T-helper 1 cell treated with Interleukin-12 subunit alpha and Interleukin-12 subunit beta and Interleukin-4 antibody, amounts not matched to agents 30 μg/mL and 1 μg/mL, for 36 hours (primary cell): ENCODE data around the gene PALS1.

ENCODE experiments used
- H3K27ac Mint-ChIP-seq: one replicate; pipeline ENCODE4 v1.8.0; 2021; ENCODE audit warnings: mild to moderate bottlenecking, mixed read lengths
- H3K27me3 Mint-ChIP-seq: one replicate; pipeline ENCODE4 v1.8.0; 2021; ENCODE audit warnings: low read depth, mixed read lengths
- H3K36me3 Mint-ChIP-seq: one replicate; pipeline ENCODE4 v1.8.0; 2021; ENCODE audit warnings: low read depth, mixed read lengths
- H3K4me1 Mint-ChIP-seq: one replicate; pipeline ENCODE4 v1.8.0; 2021; ENCODE audit warnings: low read depth, mixed read lengths
- H3K4me3 Mint-ChIP-seq: one replicate; pipeline ENCODE4 v1.8.0; 2021; ENCODE audit warnings: mild to moderate bottlenecking, moderate library complexity, mixed read lengths
- H3K9me3 Mint-ChIP-seq: one replicate; pipeline ENCODE4 v1.8.0; 2021; ENCODE audit warnings: mixed read lengths

The PALS1 gene

DNA sequence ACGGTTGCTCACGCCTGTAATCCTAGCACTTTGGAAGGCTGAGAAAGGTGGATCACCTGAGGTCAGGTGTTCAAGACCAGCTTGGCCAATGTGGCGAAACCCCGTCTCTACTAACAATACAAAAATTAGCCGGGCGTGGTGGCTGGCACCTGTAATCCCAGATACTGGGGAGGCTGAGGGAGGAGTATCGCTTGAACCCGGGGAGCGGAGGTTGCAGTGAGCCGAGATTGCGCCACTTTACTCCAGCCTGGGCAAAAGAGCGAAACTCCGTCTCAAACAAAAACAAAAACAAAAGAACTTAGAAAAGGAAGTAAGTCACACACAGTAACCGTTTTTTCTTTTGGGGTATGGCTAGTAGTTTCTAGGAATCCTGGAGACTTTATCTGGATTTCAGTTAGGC lies 1.7 kb upstream of the PALS1 start:
- Mint-ChIP-seq H3K9me3 (no peaks in the 10 kb centered on the region), H3K4me1 (peaks cover 13% of the 10 kb centered on the region), H3K27ac (no peak overlapping the region), H3K27me3 (peaks cover 21% of the 10 kb centered on the region), H3K36me3 (no peaks in the 10 kb centered on the region), H3K4me3 (peak overlapping the region; percentile 89)

- Mint-ChIP-seq H3K4me1 (peaks cover 13% of the 10 kb centered on the region), H3K27me3 (peaks cover 21% of the 10 kb centered on the region), H3K4me3 (peak overlapping the region; percentile 89), H3K27ac (no peak overlapping the region), H3K9me3 (no peaks in the 10 kb centered on the region), H3K36me3 (no peaks in the 10 kb centered on the region)
These were observed 885 bp upstream of the PALS1 start for GRCh38 chr14:67240168-67240932.

- Mint-ChIP-seq H3K36me3 (no peaks in the 10 kb centered on the region), H3K4me1 (peaks cover 13% of the 10 kb centered on the region), H3K9me3 (no peaks in the 10 kb centered on the region), H3K27ac (peak overlapping the region; percentile 70), H3K4me3 (peak overlapping the region; percentile 89), H3K27me3 (peaks cover 21% of the 10 kb centered on the region)
These were observed 241 bp upstream of the PALS1 start for GRCh38 chr14:67240978-67241410.

DNA sequence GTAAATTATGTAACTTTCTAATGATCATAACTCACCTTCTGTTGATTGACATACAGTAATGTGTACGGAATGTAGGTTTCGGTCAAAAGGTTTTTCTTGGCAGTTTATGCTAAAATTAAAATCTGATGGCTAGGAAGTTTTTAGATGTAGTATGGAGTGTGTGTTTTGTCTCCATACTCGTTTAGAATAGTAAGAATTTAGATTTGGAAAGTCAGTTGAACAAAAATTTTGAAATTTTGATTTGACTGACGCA lies 859 bp downstream of the PALS1 start:
- Mint-ChIP-seq H3K4me1 (peaks cover 13% of the 10 kb centered on the region), H3K27me3 (peaks cover 17% of the 10 kb centered on the region), H3K9me3 (no peaks in the 10 kb centered on the region), H3K27ac (peak overlapping the region; percentile 49), H3K4me3 (peak overlapping the region; percentile 89), H3K36me3 (no peaks in the 10 kb centered on the region)

DNA sequence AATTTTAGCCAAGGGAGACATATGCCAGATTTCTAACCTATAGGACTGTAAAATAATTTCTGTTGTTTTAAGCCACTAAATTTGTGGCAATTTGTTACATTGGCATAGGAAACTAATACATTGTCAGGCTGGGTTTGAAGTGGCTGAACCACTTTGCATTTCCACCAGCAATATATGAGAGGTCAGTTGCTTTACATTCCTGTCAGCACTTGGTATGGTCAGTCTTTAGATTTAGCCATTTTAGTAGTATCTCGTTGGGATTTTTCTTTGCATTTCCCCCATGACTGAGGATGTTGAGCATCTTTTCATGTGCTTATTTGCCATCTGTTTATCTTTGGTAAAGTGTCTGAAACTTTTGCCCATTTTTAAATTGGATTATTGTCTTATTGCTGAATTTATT lies 3.9 kb downstream of the PALS1 start:
- Mint-ChIP-seq H3K4me3 (no peak overlapping the region), H3K27me3 (peaks cover 6% of the 10 kb centered on the region), H3K27ac (no peak overlapping the region), H3K4me1 (peaks cover 10% of the 10 kb centered on the region), H3K36me3 (peaks cover 1% of the 10 kb centered on the region), H3K9me3 (no peaks in the 10 kb centered on the region)

- H3K27ac Mint-ChIP-seq, result no peak overlapping the region
- H3K9me3 Mint-ChIP-seq, result no peaks in the 10 kb centered on the region
- peaks cover 6% of the 10 kb centered on the region for H3K36me3 Mint-ChIP-seq
- no peaks in the 10 kb centered on the region for H3K27me3 Mint-ChIP-seq
- no peak overlapping the region for H3K4me3 Mint-ChIP-seq
- H3K4me1 Mint-ChIP-seq, result peaks cover 2% of the 10 kb centered on the region
These were observed 10.5 kb downstream of the PALS1 start for GRCh38 chr14:67251573-67252226.

DNA sequence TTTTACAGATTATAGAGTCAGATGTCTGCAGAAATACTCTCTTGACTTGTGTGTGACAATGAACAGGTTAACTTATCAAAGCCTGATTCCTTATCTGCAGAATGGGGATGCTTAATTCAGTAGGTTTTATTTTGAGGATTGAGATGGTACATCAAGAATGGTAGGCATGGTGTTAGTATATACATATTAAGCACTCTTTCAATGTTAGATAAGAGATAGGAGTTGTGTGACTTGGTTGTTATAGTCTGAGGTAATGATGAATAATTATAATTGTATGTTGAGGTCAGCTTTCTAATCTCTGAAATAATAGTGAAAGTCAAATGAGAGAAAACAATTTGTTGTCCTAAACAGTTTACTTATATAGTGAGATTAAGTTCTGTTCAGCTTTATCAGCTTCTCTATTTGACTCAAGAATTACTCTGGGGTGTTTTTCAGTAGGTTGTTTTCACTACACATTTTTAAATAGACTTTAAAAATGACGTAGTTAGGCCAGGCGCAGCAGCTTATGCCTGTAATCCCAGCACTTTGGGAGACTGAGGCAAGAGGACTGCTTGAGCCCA lies 11.9 kb downstream of the PALS1 start:
- H3K36me3 Mint-ChIP-seq, result peaks cover 5% of the 10 kb centered on the region

GRCh38 chr14:67257906-67258305 lies 16.7 kb downstream of the PALS1 start:
- Mint-ChIP-seq H3K4me3 (no peak overlapping the region), H3K9me3 (no peaks in the 10 kb centered on the region), H3K27me3 (no peaks in the 10 kb centered on the region), H3K4me1 (peaks cover 2% of the 10 kb centered on the region), H3K27ac (no peak overlapping the region), H3K36me3 (peaks cover 5% of the 10 kb centered on the region)

More for the DNA sequence above, 11.9 kb downstream of the PALS1 start:
- Mint-ChIP-seq H3K27me3 (no peaks in the 10 kb centered on the region), H3K4me3 (no peak overlapping the region), H3K4me1 (peaks cover 2% of the 10 kb centered on the region), H3K27ac (no peak overlapping the region), H3K9me3 (no peaks in the 10 kb centered on the region)

- H3K4me1 Mint-ChIP-seq, result no peaks in the 10 kb centered on the region
- no peaks in the 10 kb centered on the region for H3K9me3 Mint-ChIP-seq
- H3K4me3 Mint-ChIP-seq, result no peak overlapping the region
- H3K36me3 Mint-ChIP-seq, result no peaks in the 10 kb centered on the region
- H3K27me3 Mint-ChIP-seq, result no peaks in the 10 kb centered on the region
- H3K27ac Mint-ChIP-seq, result no peak overlapping the region
These were observed 19.7 kb downstream of the PALS1 start for GRCh38 chr14:67260965-67261364.

DNA sequence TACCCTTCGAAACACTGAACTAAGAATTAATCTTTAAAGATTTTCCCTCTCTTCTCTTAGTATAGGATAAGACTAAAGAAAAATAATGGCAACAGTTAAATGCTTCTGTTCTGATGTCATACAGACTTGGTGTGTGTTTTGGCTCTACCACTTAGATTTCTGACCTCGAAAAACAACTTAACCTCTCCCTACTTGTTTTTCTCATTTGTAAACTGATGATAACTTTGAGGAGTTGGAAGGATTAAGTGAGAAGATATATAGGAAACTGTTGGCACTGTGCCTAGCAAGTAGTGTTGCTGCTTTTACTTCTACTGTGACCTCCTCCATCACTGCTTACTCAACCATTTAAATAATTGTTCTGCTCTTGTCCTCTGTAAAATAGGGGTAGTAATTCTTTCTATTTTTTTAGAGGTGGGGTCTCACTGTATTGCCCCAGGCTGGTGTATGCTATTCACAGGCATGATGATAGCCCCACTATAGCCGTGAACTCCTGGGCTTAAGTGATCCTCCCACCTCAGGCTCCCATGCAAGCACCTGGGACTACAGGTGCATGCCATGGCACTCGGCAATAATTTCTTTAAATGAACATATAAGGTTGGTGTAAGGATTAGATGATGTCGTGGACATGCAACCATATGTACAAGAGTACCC lies 22.4 kb downstream of the PALS1 start:
- no peaks in the 10 kb centered on the region for H3K27me3 Mint-ChIP-seq

GRCh38 chr14:67265131-67265530 lies 23.9 kb downstream of the PALS1 start:
- Mint-ChIP-seq H3K9me3 (no peaks in the 10 kb centered on the region), H3K4me1 (peaks cover 7% of the 10 kb centered on the region), H3K27me3 (no peaks in the 10 kb centered on the region), H3K36me3 (no peaks in the 10 kb centered on the region), H3K27ac (no peak overlapping the region), H3K4me3 (no peak overlapping the region)

More for the DNA sequence above, 22.4 kb downstream of the PALS1 start:
- H3K27ac Mint-ChIP-seq, result no peak overlapping the region
- H3K9me3 Mint-ChIP-seq, result no peaks in the 10 kb centered on the region
- H3K4me1 Mint-ChIP-seq, result peaks cover 7% of the 10 kb centered on the region
- H3K4me3 Mint-ChIP-seq, result no peak overlapping the region
- H3K36me3 Mint-ChIP-seq, result no peaks in the 10 kb centered on the region

DNA sequence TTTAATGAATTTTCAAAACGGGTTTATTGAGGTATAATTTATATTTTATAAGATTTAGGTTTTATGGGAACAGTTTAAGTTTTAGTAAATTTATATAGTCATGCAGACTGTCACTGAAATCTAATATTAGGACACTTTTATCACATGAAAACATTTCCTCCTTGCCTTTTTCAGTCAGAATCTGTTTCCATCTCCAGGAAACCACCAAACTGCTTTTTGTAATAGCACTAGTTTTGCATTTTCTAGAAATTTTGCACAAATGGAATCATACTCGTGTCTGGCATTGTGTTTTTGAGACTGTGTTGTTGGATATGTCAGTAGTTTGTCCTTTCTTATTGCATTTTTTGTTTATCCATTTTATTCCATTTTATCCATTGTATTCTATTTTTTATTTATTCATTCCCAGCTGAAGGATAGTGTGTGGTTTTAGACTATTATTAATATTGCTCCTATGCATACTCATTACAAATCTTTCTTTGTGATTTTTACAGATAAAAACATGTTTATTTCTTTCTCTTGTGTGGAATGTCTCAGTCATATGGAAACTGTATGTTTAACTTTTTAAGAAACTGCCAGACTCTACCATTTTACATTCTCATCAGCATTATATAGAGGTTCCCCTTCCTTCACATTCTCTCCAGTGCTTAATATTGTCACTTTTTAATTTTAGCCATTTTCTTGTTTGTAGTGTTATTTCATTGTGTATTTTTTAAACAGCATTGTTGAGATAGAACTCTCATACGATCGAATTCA lies 26.5 kb downstream of the PALS1 start:
- Mint-ChIP-seq H3K27ac (no peak overlapping the region), H3K4me3 (no peak overlapping the region), H3K4me1 (peaks cover 7% of the 10 kb centered on the region), H3K9me3 (no peaks in the 10 kb centered on the region), H3K27me3 (no peaks in the 10 kb centered on the region), H3K36me3 (no peaks in the 10 kb centered on the region)

- H3K27me3 Mint-ChIP-seq, result no peaks in the 10 kb centered on the region
- H3K4me1 Mint-ChIP-seq, result peaks cover 7% of the 10 kb centered on the region
- peaks cover under 1% of the 10 kb centered on the region for H3K36me3 Mint-ChIP-seq
- H3K27ac Mint-ChIP-seq, result no peak overlapping the region
- H3K9me3 Mint-ChIP-seq, result no peaks in the 10 kb centered on the region
- no peak overlapping the region for H3K4me3 Mint-ChIP-seq
These were observed 27.4 kb downstream of the PALS1 start for GRCh38 chr14:67268426-67269150.
